NCI-H774 (cell line): ENCODE measurements around the gene NUP153.
"Not testable (repeated sequence)": the region's sequence is repeated elsewhere in the genome, so short reads cannot be mapped to it uniquely, and the experiment has no call there.

Experiments
- DNase-seq: peaks from one replicate; lab custom pipeline; 2025; lab: John Stamatoyannopoulos, UW

The NUP153 gene

GRCh38 chr6:17714177-17714576 lies 7.5 kb upstream of the NUP153 start:
- DNase-seq = no peak

GRCh38 chr6:17712576-17712975 lies 5.9 kb upstream of the NUP153 start:
- DNase-seq = no peak

GRCh38 chr6:17710331-17710730 lies 3.6 kb upstream of the NUP153 start:
- no peak for DNase-seq

- DNase-seq = no peak
Measured at GRCh38 chr6:17709476-17709875, 2.8 kb upstream of the NUP153 start.

- DNase-seq = not testable (repeated sequence)
Measured at GRCh38 chr6:17708035-17708434, 1.3 kb upstream of the NUP153 start.

GRCh38 chr6:17707371-17707651 lies 586 bp upstream of the NUP153 start:
- DNase-seq = no peak

- peak; percentile 52 for DNase-seq
Measured at GRCh38 chr6:17705778-17706579, 746 bp downstream of the NUP153 start.

GRCh38 chr6:17705428-17705777 lies 1.3 kb downstream of the NUP153 start:
- no peak for DNase-seq

- DNase-seq = no peak
Measured at GRCh38 chr6:17703256-17703694, 3.5 kb downstream of the NUP153 start.

- DNase-seq = no peak
Measured at GRCh38 chr6:17700421-17701416, 6.0 kb downstream of the NUP153 start.

GRCh38 chr6:17691925-17692538 lies 14.7 kb downstream of the NUP153 start:
- DNase-seq = no peak

GRCh38 chr6:17688481-17688880 lies 18.2 kb downstream of the NUP153 start:
- no peak for DNase-seq

GRCh38 chr6:17687136-17687535 lies 19.6 kb downstream of the NUP153 start:
- DNase-seq = no peak

- DNase-seq = no peak
Measured at GRCh38 chr6:17684134-17684533, 22.6 kb downstream of the NUP153 start.

- no peak for DNase-seq
Measured at GRCh38 chr6:17683428-17683827, 23.3 kb downstream of the NUP153 start.

GRCh38 chr6:17679726-17680125 lies 27.0 kb downstream of the NUP153 start:
- DNase-seq = no peak

GRCh38 chr6:17677602-17678001 lies 29.1 kb downstream of the NUP153 start:
- no peak for DNase-seq

GRCh38 chr6:17673543-17674254 lies 33.0 kb downstream of the NUP153 start:
- no peak for DNase-seq

- DNase-seq = no peak
Measured at GRCh38 chr6:17672064-17672718, 34.5 kb downstream of the NUP153 start.

- no peak for DNase-seq
Measured at GRCh38 chr6:17666646-17667045, 40.1 kb downstream of the NUP153 start.

GRCh38 chr6:17665132-17665531 lies 41.6 kb downstream of the NUP153 start:
- no peak for DNase-seq

- no peak for DNase-seq
Measured at GRCh38 chr6:17663226-17663625, 43.5 kb downstream of the NUP153 start.
